Neural cell (in vitro differentiated cells): ENCODE measurements around the gene PAN3. TPM values are rescaled to one million over a fixed set of nuclear protein-coding genes. Genes with fewer than 3 reads are reported as not detected.

Experiments used
- H2AFZ ChIP-seq: fragments of 200-600, 300-800 bp; sonication (generic), shearing (Covaris generic); 2 replicates; pipeline ENCODE4 v1.6.0; 2014; ENCODE audit warnings: low read depth, mild to moderate bottlenecking, antibody characterized with exemption, low read length, moderate library complexity
- H3F3A ChIP-seq: fragments of 200-600 bp; shearing (Covaris generic); 2 replicates; pipeline ENCODE4 v1.6.1; 2016; ENCODE audit warnings: mild to moderate bottlenecking, moderate library complexity, mixed read lengths, antibody characterized with exemption, low read length; ENCODE audit not compliant: insufficient read depth, poor library complexity, severe bottlenecking
- H3K27ac ChIP-seq: fragments of 200-600, 300-800 bp; sonication (generic), shearing (Covaris generic); 2 replicates; pipeline ENCODE4 v1.5.1; 2014; ENCODE audit warnings: mild to moderate bottlenecking, low read length, moderate library complexity
- H3K27me3 ChIP-seq: fragments of 300-800, 200-600 bp; sonication (generic), shearing (Covaris generic); 2 replicates; pipeline ENCODE4 v1.6.0; 2014; ENCODE audit warnings: mild to moderate bottlenecking, low read depth, low read length, moderate library complexity; ENCODE audit not compliant: insufficient read depth
- H3K36me3 ChIP-seq: fragments of 300-800, 200-600 bp; sonication (generic), shearing (Covaris generic); 2 replicates; pipeline ENCODE4 v1.5.1; 2014; ENCODE audit warnings: mild to moderate bottlenecking, antibody characterized with exemption, low read length, moderate library complexity; ENCODE audit not compliant: insufficient read depth
- H3K4me2 ChIP-seq: fragments of 300-800, 200-600 bp; sonication (generic), shearing (Covaris generic); 2 replicates; pipeline ENCODE4 v1.6.0; 2014; ENCODE audit warnings: mild to moderate bottlenecking, low read length
- H3K4me3 ChIP-seq: fragments of 300-800, 200-600 bp; sonication (generic), shearing (Covaris generic); 2 replicates; pipeline ENCODE4 v1.5.1; 2014; ENCODE audit warnings: mild to moderate bottlenecking, low read length, moderate library complexity
- H3K79me2 ChIP-seq: fragments of 200-600 bp; shearing (Covaris generic); replicated peaks from 2 replicates; pipeline ENCODE4 v1.6.0; 2014; ENCODE audit warnings: mild to moderate bottlenecking, low read length, moderate library complexity; ENCODE audit not compliant: insufficient read depth
- H3K9ac ChIP-seq: fragments of 300-800, 200-600 bp; sonication (generic), shearing (Covaris generic); 2 replicates; pipeline ENCODE4 v1.6.1; 2016; ENCODE audit warnings: mild to moderate bottlenecking, low read length, mixed read lengths
- H3K9me2 ChIP-seq: fragments of 200-600 bp; shearing (Covaris generic); 2 replicates; pipeline ENCODE4 v1.6.1; 2016; ENCODE audit warnings: mild to moderate bottlenecking, low read length, mixed read lengths; ENCODE audit not compliant: insufficient read depth
- H3K9me3 ChIP-seq: fragments of 200-600, 300-800 bp; sonication (generic), shearing (Covaris generic); 2 replicates; pipeline ENCODE4 v1.6.1; 2016; ENCODE audit warnings: mild to moderate bottlenecking, mixed run types, low read length, moderate library complexity, mixed read lengths
- H4K20me1 ChIP-seq: fragments of 200-600 bp; shearing (Covaris generic); 2 replicates; pipeline ENCODE4 v1.6.1; 2016; ENCODE audit warnings: mild to moderate bottlenecking, mixed run types; ENCODE audit not compliant: insufficient read depth
- EP300 ChIP-seq: fragments of 450-650 bp; conservative IDR thresholded peaks from 2 replicates; pipeline ENCODE4 v1.6.1; 2014; ENCODE audit warnings: antibody characterized with exemption, mild to moderate bottlenecking, moderate library complexity; ENCODE audit not compliant: poor library complexity, severe bottlenecking
- EZH2 ChIP-seq: fragments of 200-600, 300-800 bp; shearing (Covaris generic), sonication (generic); IDR thresholded peaks from 2 replicates; pipeline ENCODE4 v1.6.1; 2014; ENCODE audit warnings: antibody characterized with exemption, low read length, borderline replicate concordance, mild to moderate bottlenecking; ENCODE audit not compliant: insufficient read depth, poor library complexity, severe bottlenecking
- MXI1 ChIP-seq: fragments of 450-650 bp; conservative IDR thresholded peaks from 2 replicates; pipeline ENCODE4 v1.6.1; 2014; ENCODE audit warnings: antibody characterized with exemption, mild to moderate bottlenecking; ENCODE audit not compliant: poor library complexity, severe bottlenecking
- POLR2AphosphoS5 ChIP-seq: IDR thresholded peaks from 2 replicates; pipeline ENCODE4 v1.6.1; 2012
- RAD21 ChIP-seq: fragments of 450-650 bp; conservative IDR thresholded peaks from 2 replicates; pipeline ENCODE4 v1.6.1; 2014; ENCODE audit warnings: antibody characterized with exemption, mild to moderate bottlenecking, moderate library complexity
- SMC3 ChIP-seq: fragments of 450-650 bp; conservative IDR thresholded peaks from 2 replicates; pipeline ENCODE4 v1.6.1; 2014; ENCODE audit warnings: antibody characterized with exemption, mild to moderate bottlenecking, moderate library complexity; ENCODE audit not compliant: poor library complexity
- TAF1 ChIP-seq: IDR thresholded peaks from 2 replicates; pipeline ENCODE4 v1.6.1; 2012; ENCODE audit warnings: low read depth
- polyA plus RNA-seq: library from polyadenylated mRNA; depleted of rRNA; stranded (reverse); fragments of >200 nt; gene quantifications from 2 replicates; pipeline ENCODE4 v1.2.3, GENCODE V29; 2014
- TF ChIP-seq, protein P1 (sequence below): IDR thresholded peaks from 2 replicates; pipeline ENCODE4 v1.6.1; 2012; ENCODE audit warnings: borderline replicate concordance
- TF ChIP-seq, protein P2 (sequence below): fragments of 450-650 bp; IDR thresholded peaks from 2 replicates; pipeline ENCODE4 v1.5.1; 2014; ENCODE audit warnings: antibody characterized with exemption, mild to moderate bottlenecking, moderate library complexity; ENCODE audit not compliant: poor library complexity, severe bottlenecking

The PAN3 gene
- polyA plus RNA-seq, 1 donor from 2014 or later = 44.0 TPM

- no peak for TF ChIP-seq SMC3
- no peak for TF ChIP-seq MXI1
- TF ChIP-seq TAF1 = no peak
- TF ChIP-seq, protein P1, sequence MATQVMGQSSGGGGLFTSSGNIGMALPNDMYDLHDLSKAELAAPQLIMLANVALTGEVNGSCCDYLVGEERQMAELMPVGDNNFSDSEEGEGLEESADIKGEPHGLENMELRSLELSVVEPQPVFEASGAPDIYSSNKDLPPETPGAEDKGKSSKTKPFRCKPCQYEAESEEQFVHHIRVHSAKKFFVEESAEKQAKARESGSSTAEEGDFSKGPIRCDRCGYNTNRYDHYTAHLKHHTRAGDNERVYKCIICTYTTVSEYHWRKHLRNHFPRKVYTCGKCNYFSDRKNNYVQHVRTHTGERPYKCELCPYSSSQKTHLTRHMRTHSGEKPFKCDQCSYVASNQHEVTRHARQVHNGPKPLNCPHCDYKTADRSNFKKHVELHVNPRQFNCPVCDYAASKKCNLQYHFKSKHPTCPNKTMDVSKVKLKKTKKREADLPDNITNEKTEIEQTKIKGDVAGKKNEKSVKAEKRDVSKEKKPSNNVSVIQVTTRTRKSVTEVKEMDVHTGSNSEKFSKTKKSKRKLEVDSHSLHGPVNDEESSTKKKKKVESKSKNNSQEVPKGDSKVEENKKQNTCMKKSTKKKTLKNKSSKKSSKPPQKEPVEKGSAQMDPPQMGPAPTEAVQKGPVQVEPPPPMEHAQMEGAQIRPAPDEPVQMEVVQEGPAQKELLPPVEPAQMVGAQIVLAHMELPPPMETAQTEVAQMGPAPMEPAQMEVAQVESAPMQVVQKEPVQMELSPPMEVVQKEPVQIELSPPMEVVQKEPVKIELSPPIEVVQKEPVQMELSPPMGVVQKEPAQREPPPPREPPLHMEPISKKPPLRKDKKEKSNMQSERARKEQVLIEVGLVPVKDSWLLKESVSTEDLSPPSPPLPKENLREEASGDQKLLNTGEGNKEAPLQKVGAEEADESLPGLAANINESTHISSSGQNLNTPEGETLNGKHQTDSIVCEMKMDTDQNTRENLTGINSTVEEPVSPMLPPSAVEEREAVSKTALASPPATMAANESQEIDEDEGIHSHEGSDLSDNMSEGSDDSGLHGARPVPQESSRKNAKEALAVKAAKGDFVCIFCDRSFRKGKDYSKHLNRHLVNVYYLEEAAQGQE = no peak
- no peak for TF ChIP-seq EZH2
- TF ChIP-seq, protein P2, sequence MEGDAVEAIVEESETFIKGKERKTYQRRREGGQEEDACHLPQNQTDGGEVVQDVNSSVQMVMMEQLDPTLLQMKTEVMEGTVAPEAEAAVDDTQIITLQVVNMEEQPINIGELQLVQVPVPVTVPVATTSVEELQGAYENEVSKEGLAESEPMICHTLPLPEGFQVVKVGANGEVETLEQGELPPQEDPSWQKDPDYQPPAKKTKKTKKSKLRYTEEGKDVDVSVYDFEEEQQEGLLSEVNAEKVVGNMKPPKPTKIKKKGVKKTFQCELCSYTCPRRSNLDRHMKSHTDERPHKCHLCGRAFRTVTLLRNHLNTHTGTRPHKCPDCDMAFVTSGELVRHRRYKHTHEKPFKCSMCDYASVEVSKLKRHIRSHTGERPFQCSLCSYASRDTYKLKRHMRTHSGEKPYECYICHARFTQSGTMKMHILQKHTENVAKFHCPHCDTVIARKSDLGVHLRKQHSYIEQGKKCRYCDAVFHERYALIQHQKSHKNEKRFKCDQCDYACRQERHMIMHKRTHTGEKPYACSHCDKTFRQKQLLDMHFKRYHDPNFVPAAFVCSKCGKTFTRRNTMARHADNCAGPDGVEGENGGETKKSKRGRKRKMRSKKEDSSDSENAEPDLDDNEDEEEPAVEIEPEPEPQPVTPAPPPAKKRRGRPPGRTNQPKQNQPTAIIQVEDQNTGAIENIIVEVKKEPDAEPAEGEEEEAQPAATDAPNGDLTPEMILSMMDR = no peak
- no peak for TF ChIP-seq EP300
- TF ChIP-seq RAD21 = no peak
- TF ChIP-seq POLR2AphosphoS5 = no peak
- no peaks in the 10 kb centered on the region for H3K9me2 ChIP-seq
- H4K20me1 ChIP-seq = no peaks in the 10 kb centered on the region
- H2AFZ ChIP-seq = no peak overlapping the region
- no peaks in the 10 kb centered on the region for H3K9me3 ChIP-seq
- no peak overlapping the region for H3K4me2 ChIP-seq
- no peaks in the 10 kb centered on the region for H3K27me3 ChIP-seq
- no peak overlapping the region for H3K27ac ChIP-seq
- no peak overlapping the region for H3K4me3 ChIP-seq
- H3K9ac ChIP-seq = no peak overlapping the region
- H3F3A ChIP-seq = no peaks in the 10 kb centered on the region
- H3K36me3 ChIP-seq = no peaks in the 10 kb centered on the region
- H3K79me2 ChIP-seq = no peaks in the 10 kb centered on the region
Observed at GRCh38 chr13:28129911-28130693, 8.2 kb upstream of the PAN3 start.

DNA sequence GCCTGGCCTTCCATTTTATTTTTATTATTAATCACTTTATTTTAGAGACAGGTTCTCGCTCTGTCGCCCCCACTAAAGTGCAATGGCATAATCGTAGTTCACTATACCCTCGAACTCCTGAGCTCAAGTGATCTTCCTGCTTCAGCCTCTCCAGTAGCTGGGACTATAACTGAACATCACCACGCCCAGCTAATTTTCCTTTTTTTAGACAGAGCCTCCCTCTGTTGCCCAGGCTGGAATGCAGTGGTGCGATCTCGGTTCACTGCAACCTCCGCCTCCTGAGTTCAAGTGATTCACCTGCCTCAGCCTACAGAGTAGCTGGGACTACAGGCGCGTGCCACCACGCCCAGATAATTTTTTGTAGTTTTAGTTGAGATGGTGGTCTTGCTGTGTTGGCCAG, 6.7 kb upstream of the PAN3 start:
- peaks cover 1% of the 10 kb centered on the region for H3K79me2 ChIP-seq
- H3K4me2 ChIP-seq = no peak overlapping the region
- H3K9me3 ChIP-seq = no peaks in the 10 kb centered on the region
- H3K36me3 ChIP-seq = no peaks in the 10 kb centered on the region
- no peak overlapping the region for H3K27ac ChIP-seq
- TF ChIP-seq SMC3 (no peak), POLR2AphosphoS5 (no peak), RAD21 (no peak), EP300 (no peak), EZH2 (no peak), MXI1 (no peak), TAF1 (no peak)
- TF ChIP-seq, protein P1 = no peak
- TF ChIP-seq, protein P2 = no peak
- no peak overlapping the region for H3K9ac ChIP-seq
- H3F3A ChIP-seq = no peaks in the 10 kb centered on the region
- no peaks in the 10 kb centered on the region for H4K20me1 ChIP-seq
- H3K27me3 ChIP-seq = no peaks in the 10 kb centered on the region
- no peak overlapping the region for H2AFZ ChIP-seq
- H3K9me2 ChIP-seq = no peaks in the 10 kb centered on the region
- H3K4me3 ChIP-seq = no peak overlapping the region
